GM18858 (cell line): ENCODE results near the gene TAS2R19.
"Not testable (repeated sequence)": the region's sequence is repeated elsewhere in the genome, so short reads cannot be mapped to it uniquely, and the experiment has no call there.

Source experiments
- ATAC-seq: cut with Tn5 transposase; IDR thresholded peaks from one replicate; pipeline ENCODE4 v1.9.1; 2021; ENCODE audit not compliant: unreplicated experiment

TAS2R19 gene, protein sequence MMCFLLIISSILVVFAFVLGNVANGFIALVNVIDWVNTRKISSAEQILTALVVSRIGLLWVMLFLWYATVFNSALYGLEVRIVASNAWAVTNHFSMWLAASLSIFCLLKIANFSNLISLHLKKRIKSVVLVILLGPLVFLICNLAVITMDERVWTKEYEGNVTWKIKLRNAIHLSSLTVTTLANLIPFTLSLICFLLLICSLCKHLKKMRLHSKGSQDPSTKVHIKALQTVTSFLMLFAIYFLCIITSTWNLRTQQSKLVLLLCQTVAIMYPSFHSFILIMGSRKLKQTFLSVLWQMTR

GRCh38 chr12:11022520-11022919 is at the start of gene TAS2R19:
TAS2R19 (minus strand) TSS chr12:11022620; CDS start chr12:11022571, 49 bp downstream.
- no peak for ATAC-seq

GRCh38 chr12:11071414-11071813 is 49.0 kb upstream of the TAS2R19 start:
- no peak for ATAC-seq

DNA sequence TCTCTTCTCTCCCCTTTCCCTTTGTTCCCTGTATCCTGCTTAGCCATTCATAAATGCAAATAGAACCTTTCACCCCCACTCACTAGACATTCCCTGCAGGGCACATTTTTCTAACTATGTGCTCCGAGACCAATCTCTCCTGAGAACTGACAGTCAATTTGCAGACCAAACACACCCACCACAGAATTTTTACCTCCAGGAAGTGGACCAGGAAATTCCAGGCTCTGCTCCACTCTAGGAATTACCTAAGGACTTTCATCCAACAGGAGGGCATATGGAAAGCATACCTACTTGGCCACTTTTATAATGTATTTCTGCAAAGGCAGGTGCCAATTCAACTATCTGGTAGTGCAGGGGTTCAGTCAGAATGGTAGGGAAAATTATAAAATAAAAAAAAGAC is 48.6 kb upstream of the TAS2R19 start:
- no peak for ATAC-seq

- ATAC-seq = no peak
Observed at GRCh38 chr12:11069854-11070365, 47.5 kb upstream of the TAS2R19 start.

DNA sequence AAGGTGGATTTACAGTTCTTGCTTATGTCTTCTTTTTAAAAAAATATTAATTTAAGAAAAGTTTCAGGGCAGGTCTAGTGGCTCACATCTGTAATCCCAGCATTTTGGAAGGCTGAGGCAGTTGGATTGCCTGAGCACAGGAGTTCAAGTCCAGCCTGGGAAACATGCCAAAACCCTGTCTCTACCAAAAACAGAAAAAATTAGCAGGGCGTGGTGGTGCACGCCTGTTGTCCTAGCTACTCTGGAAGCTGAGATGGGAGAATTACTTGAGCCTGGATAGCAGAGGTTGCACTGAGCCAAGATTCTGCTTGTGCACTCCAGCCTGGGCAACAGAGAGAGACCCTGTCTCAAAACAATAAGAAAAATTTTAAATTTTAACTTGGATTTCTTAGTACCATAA is 45.1 kb upstream of the TAS2R19 start:
- ATAC-seq = no peak

- ATAC-seq = not testable (repeated sequence)
Observed at GRCh38 chr12:11062194-11062593, 39.8 kb upstream of the TAS2R19 start, which contains the start of gene TAS2R46. TAS2R46 (minus strand) TSS chr12:11062294; CDS start chr12:11062294, 0 bp downstream.

DNA sequence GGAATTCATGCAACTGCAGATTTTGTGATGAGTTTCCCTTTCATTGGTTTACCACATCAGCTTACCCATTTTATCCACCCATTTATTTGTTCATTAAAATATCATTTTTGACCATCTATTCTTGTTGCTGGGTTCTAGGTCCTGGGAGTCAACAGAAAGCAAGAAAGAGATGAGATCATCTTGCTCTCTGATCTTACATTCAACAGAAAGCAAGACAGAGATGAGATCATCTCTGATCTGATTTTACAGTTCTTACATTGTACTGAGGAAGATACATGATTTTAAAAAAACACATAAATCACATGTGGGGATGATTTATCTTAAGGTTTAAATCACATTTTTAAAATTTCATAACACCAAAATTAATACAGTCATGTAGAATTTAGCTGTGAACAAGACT is 37.4 kb upstream of the TAS2R19 start:
- ATAC-seq = no peak

- no peak for ATAC-seq
Observed at GRCh38 chr12:11059041-11059440, 36.6 kb upstream of the TAS2R19 start.

DNA sequence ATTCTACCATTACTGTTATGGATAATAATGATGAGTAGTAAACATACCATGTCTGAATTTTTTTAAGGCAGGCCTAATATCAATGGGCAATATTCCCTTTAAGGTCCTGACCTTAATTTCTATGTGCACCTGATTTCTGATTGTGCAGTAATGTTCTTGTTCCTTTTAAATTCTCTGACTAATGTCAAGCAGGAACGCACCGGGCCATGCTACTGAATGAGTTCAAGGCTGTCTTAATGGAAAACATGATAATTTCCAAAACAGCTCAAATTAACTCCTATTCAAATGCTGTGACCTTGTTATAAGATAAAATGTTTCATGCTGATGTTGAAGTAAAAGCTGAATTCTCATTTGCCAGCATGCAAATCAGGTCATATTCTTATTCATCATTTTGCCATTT is 32.9 kb upstream of the TAS2R19 start:
- ATAC-seq = no peak

DNA sequence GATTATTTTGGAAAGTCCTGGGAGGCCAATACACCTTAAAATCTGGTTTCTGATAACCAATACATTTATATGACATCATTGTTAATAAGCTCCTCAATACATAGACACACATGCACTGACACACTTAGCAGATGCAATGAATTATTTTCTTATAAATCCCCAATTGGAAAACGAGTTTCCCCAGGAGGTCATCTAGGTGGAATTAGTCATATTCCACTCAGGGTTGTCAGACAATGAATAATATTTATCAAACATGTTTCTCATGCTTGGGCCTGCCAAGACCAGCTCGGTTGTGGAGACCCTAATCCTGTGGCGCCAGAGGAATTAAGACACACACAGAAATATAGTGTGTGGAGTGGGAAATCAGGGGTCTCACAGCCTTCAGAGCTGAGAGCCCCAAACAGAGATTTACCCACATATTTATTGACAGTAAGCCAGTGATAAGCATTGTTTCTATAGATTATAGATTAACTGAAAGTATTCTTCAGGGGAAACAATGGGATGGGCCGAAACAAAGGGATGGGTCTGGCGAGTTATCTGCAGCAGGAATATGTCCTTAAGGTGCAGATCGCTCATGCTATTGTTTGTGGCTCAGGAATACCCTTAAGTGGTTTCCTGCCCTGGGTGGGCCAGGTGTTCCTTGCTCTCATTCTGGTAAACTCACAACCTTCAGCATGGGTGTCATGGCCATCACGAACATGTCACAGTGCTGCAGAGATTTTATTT is 27.5 kb upstream of the TAS2R19 start:
- ATAC-seq = not testable (repeated sequence)

- ATAC-seq = not testable (repeated sequence)
Observed at GRCh38 chr12:11041366-11041765, 18.9 kb upstream of the TAS2R19 start.

GRCh38 chr12:11040162-11040561 is 17.7 kb upstream of the TAS2R19 start:
- ATAC-seq = no peak

DNA sequence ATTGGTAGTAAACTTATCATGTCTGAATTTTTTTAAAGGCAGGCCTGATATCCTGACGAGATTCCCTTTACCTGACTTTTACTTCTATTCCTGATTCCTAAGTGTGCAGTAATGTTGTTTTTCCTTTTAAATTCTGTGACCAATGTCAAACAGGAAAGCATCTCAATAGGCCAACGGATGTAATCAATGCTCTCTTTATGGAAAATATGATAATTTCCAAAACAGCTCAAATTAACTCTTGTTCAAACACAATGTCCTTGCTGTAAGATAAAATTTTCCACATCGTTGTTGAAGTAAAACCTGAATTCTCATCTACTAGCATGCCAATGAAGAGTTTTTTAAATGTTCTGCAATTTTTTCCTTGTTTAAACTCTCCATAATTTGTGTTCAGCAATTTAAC is 16.8 kb upstream of the TAS2R19 start:
- ATAC-seq = no peak

DNA sequence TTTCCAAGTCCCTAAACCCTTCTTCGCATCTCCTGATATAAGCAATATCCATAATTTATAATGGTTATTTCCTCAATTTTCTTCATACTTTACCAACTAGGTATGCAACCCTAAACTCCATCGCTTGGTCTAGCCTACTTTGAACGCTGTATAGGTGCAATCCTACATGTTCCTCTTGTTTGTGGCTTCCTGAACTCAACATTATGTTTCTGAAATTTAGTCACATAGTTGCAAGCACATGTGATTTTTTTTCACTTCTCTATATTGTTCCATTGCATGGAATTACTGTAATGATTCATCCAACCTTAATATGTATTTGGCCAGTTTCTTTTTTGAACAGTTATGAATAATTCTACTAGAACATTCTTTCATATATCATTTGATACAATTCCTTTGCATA is 11.5 kb upstream of the TAS2R19 start:
- not testable (repeated sequence) for ATAC-seq

GRCh38 chr12:11031307-11031706 is 8.9 kb upstream of the TAS2R19 start, which contains the start of gene TAS2R31:
TAS2R31 (minus strand) TSS chr12:11031407; CDS start chr12:11031335, 72 bp downstream.
- no peak for ATAC-seq

- no peak for ATAC-seq
Observed at GRCh38 chr12:11026118-11026517, 3.7 kb upstream of the TAS2R19 start.

- ATAC-seq = no peak
Observed at GRCh38 chr12:11023387-11023786, 967 bp upstream of the TAS2R19 start.

DNA sequence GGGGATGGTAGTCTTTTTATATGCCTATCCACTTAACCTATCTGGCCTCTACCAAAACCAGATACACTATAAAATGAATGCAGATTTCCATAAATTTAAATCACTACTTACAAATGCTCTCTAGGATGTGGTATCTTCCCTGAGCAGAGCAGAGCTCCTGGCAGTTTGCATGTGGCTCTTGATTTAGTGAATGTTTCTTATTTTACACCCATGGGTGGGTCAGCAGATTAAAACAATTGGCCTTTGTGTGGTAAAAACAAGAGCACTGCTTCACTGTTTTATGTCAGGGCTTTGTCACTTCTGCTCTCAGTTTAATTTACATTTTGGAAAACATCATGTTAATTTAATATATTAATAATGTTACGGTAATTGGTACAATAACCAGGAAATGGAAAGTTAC is 5.5 kb downstream of the TAS2R19 start:
- no peak for ATAC-seq

- ATAC-seq = no peak
Observed at GRCh38 chr12:11015775-11016430, 6.5 kb downstream of the TAS2R19 start.

DNA sequence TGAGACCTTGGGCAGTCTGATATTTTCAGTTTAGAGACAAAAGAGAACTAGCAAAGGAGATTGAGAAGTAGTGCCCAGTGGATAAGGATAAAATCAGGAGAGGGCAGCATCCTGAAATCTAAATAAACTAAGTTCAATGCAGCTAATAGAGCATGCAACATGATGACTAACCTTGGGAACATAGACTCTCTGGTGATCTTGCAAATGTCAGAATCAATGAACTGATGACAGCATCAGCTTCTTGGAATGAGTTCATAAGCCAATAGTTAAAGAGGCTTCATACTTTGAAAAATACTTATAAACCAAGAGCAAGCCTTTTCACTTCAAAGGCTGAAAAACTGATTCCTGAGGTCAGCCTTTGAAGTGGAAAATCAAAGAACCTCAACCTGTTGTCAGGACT is 8.2 kb downstream of the TAS2R19 start:
- ATAC-seq = no peak

- ATAC-seq = no peak
Observed at GRCh38 chr12:11007608-11008007, 14.8 kb downstream of the TAS2R19 start.

GRCh38 chr12:10998204-10998603 is 24.2 kb downstream of the TAS2R19 start, which contains the start of gene TAS2R20:
TAS2R20 (minus strand) TSS chr12:10998304; CDS start chr12:10997875, 429 bp downstream.
- no peak for ATAC-seq
